Right lung (tissue), 5 donors: Measurements from ENCODE around the gene DOP1B. TPM values are rescaled to one million over a fixed set of nuclear protein-coding genes. Genes with fewer than 3 reads are reported as not detected.
"Not testable (repeated sequence)": the region's sequence is repeated elsewhere in the genome, so short reads cannot be mapped to it uniquely, and the experiment has no call there.

Experiments used
- DNase-seq, 2 donors: peaks; one replicate each; pipeline ENCODE4 v3.0.0-alpha.2; 2013
- polyA plus RNA-seq, 5 donors: library from polyadenylated mRNA; unstranded; fragments of 120-200 nt; gene quantifications; one replicate each; pipeline versions ENCODE4 v1.2.1 to v1.2.3, GENCODE V29; 2013; ENCODE audit warnings: inconsistent platforms in 1 of 5, low replicate concordance in 1 of 5; ENCODE audit not compliant: insufficient read length in 5 of 5, insufficient read depth in 1 of 5

DOP1B gene
- polyA plus RNA-seq, 5 donors = 6.0 to 7.5 (median 6.3) TPM

GRCh38 chr21:36135391-36136102, 21.1 kb upstream of the DOP1B start:
- DNase-seq = peak; percentile 52 to 55

GRCh38 chr21:36139791-36140190, 16.8 kb upstream of the DOP1B start:
- not testable (repeated sequence) for DNase-seq

GRCh38 chr21:36141513-36141925, 15.1 kb upstream of the DOP1B start:
- peak; percentile 53 to 61 for DNase-seq

GRCh38 chr21:36144233-36144632, 12.4 kb upstream of the DOP1B start:
- DNase-seq = not testable (repeated sequence)

- DNase-seq = no peak
Measured at GRCh38 chr21:36145259-36145658, 11.4 kb upstream of the DOP1B start.

- DNase-seq = no peak
Measured at GRCh38 chr21:36147911-36148310, 8.7 kb upstream of the DOP1B start.

GRCh38 chr21:36148886-36149285, 7.7 kb upstream of the DOP1B start:
- DNase-seq = no peak

- DNase-seq = no peak
Measured at GRCh38 chr21:36149788-36150711, 6.6 kb upstream of the DOP1B start.

GRCh38 chr21:36155603-36156338, 853 bp upstream of the DOP1B start:
- peak; percentile 51 to 71 for DNase-seq

- DNase-seq = peak; percentile 97 to 98
Measured at GRCh38 chr21:36156339-36156814, 247 bp upstream of the DOP1B start.

- no peak for DNase-seq
Measured at GRCh38 chr21:36159356-36159921, 2.8 kb downstream of the DOP1B start.

GRCh38 chr21:36160850-36161178, 4.2 kb downstream of the DOP1B start:
- DNase-seq = no peak

GRCh38 chr21:36162631-36163030, 6.0 kb downstream of the DOP1B start:
- no peak for DNase-seq

- no peak for DNase-seq
Measured at GRCh38 chr21:36163750-36164741, 7.4 kb downstream of the DOP1B start.

GRCh38 chr21:36165356-36165755, 8.7 kb downstream of the DOP1B start:
- no peak for DNase-seq

- no peak for DNase-seq
Measured at GRCh38 chr21:36166705-36167104, 10.1 kb downstream of the DOP1B start.

GRCh38 chr21:36167541-36167940, 10.9 kb downstream of the DOP1B start:
- DNase-seq = no peak

- DNase-seq = no peak
Measured at GRCh38 chr21:36169470-36170128, 13.0 kb downstream of the DOP1B start.

GRCh38 chr21:36170823-36171222, 14.2 kb downstream of the DOP1B start:
- no peak for DNase-seq

- no peak for DNase-seq
Measured at GRCh38 chr21:36171336-36171735, 14.7 kb downstream of the DOP1B start.
